SHP77 (cell line): ENCODE data around the gene CIAO3.
"Not testable (repeated sequence)": the region's sequence is repeated elsewhere in the genome, so short reads cannot be mapped to it uniquely, and the experiment has no call there.

Experiments
- DNase-seq, 2 experiments: peaks; one replicate each; lab custom pipeline; 2025; lab: John Stamatoyannopoulos, UW

The CIAO3 gene

GRCh38 chr16:692356-693108 lies 48.3 kb downstream of the CIAO3 start:
- no peak for DNase-seq

GRCh38 chr16:691242-691641 lies 49.6 kb downstream of the CIAO3 start:
- DNase-seq = not testable (repeated sequence)

GRCh38 chr16:689175-689897 lies 51.5 kb downstream of the CIAO3 start:
- no peak for DNase-seq

GRCh38 chr16:687499-687898 lies 53.3 kb downstream of the CIAO3 start:
- no peak for DNase-seq

GRCh38 chr16:686459-687260 lies 54.1 kb downstream of the CIAO3 start:
- DNase-seq = no peak

DNA sequence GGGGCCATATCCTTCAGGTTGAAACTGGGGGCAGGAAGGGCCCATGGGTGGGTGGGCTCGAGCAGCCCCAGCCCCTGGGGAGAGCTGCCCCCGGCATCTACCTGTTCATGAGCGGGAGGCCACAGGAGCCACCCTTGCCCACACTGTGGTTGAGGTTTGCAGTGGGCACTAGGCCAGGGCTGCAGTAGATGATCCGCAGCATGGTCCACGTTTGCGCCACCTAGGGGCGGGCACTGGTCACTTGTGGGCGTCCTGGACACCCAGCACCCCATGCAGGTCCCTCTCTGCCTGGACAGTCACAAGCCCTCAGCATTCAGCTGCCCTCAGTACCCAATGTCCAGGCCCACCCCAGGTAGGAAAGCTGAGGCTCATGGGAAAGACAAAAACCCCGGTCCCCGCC lies 54.8 kb downstream of the CIAO3 start:
- DNase-seq = peak in 1 of 2 experiments; percentile 66

- DNase-seq = peak; percentile 71 to 86
Measured at GRCh38 chr16:684961-685696, 55.7 kb downstream of the CIAO3 start.

GRCh38 chr16:684071-684794 lies 56.6 kb downstream of the CIAO3 start, which contains the start of gene JMJD8:
JMJD8 (minus strand) TSS chr16:684334; CDS start chr16:684319, 15 bp downstream.
- peak; percentile 90 to 97 for DNase-seq

- no peak for DNase-seq
Measured at GRCh38 chr16:683396-684070, 57.3 kb downstream of the CIAO3 start.

GRCh38 chr16:682493-683395 lies 58.1 kb downstream of the CIAO3 start:
- DNase-seq = no peak

GRCh38 chr16:681746-682427 lies 58.9 kb downstream of the CIAO3 start:
- DNase-seq = no peak

DNA sequence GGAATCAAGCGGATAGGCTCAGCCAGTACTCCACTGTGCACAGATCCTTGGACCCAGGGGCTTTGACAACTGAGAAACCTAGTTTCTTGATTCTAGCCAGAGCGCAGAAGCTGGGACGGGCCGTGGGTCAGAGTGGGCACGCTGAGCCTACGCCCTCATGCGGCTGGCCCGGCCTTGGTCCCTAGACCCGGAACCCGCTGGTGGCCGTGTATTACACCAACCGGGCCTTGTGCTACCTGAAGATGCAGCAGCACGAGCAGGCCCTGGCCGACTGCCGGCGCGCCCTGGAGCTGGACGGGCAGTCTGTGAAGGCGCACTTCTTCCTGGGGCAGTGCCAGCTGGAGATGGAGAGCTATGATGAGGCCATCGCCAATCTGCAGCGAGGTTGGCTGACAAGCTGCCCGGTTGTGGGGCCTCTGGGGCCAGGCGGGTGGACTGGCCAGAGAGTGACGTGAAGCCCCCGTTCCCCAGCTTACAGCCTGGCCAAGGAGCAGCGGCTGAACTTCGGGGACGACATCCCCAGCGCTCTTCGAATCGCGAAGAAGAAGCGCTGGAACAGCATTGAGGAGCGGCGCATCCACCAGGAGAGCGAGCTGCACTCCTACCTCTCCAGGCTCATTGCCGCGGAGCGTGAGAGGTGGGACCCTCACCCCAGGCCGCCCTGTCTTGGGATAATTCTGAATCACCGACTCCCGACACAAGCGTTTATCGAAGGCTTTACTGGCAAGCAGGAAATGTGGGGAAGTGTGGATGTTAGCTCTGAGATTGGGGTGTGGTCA lies 59.6 kb downstream of the CIAO3 start:
- DNase-seq = no peak

- DNase-seq = no peak
Measured at GRCh38 chr16:680625-680945, 60.2 kb downstream of the CIAO3 start.

DNA sequence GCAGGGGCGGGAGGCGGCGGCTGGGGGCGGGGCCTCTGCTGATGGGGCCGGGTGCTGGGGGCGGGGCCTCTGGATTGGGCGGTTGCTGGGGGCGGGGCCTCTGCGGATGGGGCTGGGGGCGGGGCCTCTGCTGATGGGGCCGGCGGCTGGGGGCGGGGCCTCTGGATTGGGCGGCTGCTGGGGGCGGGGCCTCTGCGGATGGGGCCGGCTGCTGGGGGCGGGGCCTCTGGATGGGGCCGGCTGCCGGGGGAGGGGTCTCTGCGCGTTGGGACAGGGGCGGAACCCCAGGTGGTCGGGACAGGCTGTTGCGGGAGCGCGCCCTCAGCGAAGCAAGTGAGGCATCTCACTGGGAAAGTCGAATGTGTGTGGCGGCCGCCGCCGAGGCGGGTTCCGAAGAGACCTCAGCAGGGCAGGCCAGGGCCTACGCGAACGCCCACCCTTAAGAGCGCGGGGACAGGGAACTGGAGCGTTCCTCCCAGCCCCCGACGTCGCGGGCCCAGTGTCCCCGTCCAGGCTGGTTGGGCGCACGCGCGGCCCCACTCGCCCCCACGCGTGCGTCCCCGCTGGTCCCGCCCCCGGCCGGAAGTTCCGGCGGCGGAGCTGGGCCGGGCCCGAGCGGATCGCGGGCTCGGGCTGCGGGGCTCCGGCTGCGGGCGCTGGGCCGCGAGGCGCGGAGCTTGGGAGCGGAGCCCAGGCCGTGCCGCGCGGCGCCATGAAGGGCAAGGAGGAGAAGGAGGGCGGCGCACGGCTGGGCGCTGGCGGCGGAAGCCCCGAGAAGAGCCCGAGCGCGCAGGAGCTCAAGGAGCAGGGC lies 60.8 kb downstream of the CIAO3 start, which contains the start of gene STUB1:
Gene STUB1 (plus strand): TSS at position 597 of the 811 bp plus-strand sequence. CDS start 116 bp downstream, at position 713.
- peak; percentile 71 to 88 for DNase-seq
